RWPE1 (cell line): Measurements from ENCODE around the gene GTPBP6.
"Not testable (repeated sequence)": the region's sequence is repeated elsewhere in the genome, so short reads cannot be mapped to it uniquely, and the experiment has no call there.

Experiments used
- CTCF ChIA-PET: fragments of 350-600 bp; sonication (Branson Sonifier 250); formaldehyde crosslinking; extraction: SDS; loops from one replicate; lab custom pipeline; 2021; lab: Yijun Ruan, JAX
- POLR2A ChIA-PET: fragments of 400-600 bp; formaldehyde crosslinking; extraction: SDS; loops from one replicate; lab custom pipeline; 2020; ENCODE audit warnings: antibody characterized with exemption; ENCODE audit not compliant: low non-redundant PET; lab: Yijun Ruan, JAX
- DNase-seq: peaks from one replicate; pipeline ENCODE4 v3.0.0; 2012; ENCODE audit warnings: low spot score
- H3K27ac ChIP-seq: fragments of 450-650 bp; 2 replicates; pipeline ENCODE4 v1.5.1; 2017
- TF ChIP-seq, protein P1 (sequence below): fragments of 450-650 bp; conservative IDR thresholded peaks from 2 replicates; pipeline ENCODE4 v1.5.1; 2017; ENCODE audit warnings: low read depth, mild to moderate bottlenecking

The GTPBP6 gene

DNA sequence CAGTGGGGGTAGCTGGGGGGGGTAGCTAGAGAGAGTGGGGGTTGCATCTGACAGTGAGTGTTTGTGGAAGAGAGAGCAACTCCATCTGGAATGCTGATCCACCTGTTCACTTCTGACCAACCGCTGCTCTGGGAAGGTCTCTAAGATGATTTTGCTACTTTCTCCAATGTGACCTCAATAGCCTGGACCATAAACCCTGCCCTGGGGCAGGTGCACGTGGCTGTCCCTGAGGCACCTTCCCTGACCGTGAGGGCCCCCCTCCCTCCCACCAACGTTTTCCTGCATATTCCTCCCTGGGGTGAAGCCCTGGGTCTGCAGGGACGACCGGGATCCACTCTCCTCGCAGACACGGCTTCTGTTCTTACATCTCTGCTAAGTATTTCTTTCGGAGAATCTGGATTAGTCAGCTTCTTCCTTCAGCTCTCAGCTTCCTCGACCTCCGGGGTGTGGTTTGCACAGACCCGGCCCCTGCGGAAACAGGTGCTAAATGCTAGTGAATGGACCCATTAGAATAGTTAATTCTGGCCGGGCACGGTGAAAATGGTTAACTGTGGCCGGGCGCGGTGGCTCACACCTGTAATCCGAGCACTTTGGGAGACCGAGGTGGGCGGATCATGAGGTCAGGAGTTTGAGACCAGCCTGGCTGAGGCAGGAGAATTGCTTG, 58.8 kb downstream of the GTPBP6 start:
- CTCF ChIA-PET: no interaction called here
- no peak overlapping the region for H3K27ac ChIP-seq
- POLR2A ChIA-PET: no interaction called here
- TF ChIP-seq, protein P1, sequence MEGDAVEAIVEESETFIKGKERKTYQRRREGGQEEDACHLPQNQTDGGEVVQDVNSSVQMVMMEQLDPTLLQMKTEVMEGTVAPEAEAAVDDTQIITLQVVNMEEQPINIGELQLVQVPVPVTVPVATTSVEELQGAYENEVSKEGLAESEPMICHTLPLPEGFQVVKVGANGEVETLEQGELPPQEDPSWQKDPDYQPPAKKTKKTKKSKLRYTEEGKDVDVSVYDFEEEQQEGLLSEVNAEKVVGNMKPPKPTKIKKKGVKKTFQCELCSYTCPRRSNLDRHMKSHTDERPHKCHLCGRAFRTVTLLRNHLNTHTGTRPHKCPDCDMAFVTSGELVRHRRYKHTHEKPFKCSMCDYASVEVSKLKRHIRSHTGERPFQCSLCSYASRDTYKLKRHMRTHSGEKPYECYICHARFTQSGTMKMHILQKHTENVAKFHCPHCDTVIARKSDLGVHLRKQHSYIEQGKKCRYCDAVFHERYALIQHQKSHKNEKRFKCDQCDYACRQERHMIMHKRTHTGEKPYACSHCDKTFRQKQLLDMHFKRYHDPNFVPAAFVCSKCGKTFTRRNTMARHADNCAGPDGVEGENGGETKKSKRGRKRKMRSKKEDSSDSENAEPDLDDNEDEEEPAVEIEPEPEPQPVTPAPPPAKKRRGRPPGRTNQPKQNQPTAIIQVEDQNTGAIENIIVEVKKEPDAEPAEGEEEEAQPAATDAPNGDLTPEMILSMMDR: no peak
- DNase-seq: no peak

DNA sequence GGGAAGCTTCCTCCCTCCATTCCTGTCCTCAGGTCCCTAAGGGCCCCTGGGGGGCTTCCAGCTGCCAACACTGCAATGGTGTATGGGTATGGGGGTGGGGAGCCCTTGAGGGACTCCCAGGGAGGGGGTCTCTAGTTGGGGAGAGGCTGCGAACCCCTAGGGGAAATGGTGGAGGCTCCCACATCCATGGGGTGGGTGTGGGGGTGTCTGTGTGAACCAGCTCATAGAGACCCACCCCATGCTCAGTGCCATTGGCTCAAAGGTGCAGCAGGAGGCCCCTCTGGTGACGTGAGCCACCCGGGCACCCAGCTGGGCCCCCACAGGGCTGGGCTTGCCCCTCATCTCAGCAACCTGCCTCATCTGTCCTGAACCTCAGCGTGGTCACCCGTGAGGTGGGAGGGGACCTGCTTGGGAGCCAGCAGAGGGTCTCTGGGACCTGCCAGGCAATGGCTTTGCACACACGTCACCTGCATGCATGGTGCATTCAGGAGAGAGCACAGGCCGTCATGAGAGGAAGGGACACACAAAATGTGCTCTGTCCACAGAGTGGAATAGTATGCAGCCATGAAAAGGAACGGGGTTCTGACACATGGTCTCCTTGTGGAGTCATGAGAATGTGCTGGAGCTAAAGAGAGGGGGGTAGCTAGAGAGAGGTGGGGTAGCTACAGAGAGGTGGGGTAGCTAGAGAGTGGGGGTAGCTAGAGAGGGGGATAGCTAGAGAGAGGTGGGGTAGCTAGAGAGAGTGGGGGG, 60.1 kb downstream of the GTPBP6 start:
- H3K27ac ChIP-seq: no peak overlapping the region
- CTCF ChIA-PET: no interaction called here
- no peak for DNase-seq
- POLR2A ChIA-PET: no interaction called here
- TF ChIP-seq, protein P1: no peak

DNA sequence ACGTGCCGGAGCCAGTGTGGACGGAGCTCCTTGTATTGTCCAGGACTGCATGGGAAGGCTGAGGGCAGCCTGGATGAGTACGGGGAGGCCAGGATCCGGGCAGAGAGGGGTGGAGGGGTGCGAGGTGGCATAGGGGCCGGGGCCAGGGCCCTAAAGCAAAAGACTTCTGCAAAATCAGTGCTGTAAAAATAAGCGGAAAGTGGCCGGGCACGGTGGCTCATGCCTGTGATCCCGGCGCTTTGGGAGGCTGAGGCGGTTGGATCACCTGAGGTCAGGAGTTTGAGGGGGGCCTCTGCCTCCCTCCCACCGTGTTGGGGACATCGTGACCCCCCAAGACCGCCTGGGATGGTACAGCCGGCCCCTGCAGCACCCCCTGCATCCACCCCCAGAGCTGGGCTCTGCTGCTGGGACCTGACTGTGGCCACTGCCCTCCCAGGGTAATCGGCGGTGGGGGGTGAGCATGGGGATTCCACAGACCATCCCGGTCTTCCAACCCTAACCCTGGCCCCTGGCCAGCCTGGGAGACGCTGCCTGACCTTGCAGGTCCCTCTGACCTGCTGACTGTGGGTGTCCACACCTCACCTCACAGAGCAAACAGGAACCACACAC, 60.8 kb downstream of the GTPBP6 start:
- ChIA-PET CTCF (no interaction called here), POLR2A (no interaction called here)
- TF ChIP-seq, protein P1: no peak
- H3K27ac ChIP-seq: no peak overlapping the region
- no peak for DNase-seq

DNA sequence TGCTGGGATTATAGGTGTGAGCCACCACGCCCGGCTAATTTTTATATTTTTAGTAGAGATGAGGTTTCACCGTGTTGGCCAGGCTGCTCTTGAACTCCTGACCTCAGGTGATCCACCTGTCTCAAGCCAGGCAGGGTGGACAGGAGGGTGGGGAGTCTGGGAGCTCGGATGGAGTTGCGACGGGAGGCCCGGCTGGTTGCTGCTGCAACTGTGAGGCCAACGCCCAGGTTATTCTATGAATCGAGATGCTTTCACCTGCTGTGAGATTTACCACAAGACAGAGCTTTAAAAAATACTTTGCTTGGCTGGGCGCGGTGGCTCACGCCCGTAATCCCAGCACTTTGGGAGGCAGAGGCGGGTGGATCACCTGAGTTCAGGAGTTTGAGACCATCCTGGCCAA, 61.5 kb downstream of the GTPBP6 start:
- H3K27ac ChIP-seq, CTCF ChIA-PET, DNase-seq, POLR2A ChIA-PET: not testable (repeated sequence)

DNA sequence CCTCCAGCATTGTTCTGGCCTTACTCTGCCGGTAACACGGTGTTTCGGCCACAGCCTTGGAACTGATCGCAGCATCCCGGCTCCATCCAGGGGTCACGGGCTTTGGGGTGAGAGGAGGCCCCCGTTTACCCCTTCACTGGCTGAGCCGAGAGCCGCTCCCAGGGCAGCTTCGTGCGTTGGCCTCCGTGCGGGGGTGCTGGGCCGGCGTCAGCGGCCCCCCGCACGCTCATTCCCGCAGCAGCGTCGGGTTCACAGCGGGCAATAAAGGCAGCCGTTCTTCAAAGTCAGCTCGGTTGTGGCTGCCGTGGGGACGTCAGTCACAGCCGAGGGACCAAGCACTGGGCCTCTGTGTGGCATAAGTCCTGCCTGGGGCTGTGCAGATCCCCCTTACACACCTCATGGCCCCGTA, 62.7 kb downstream of the GTPBP6 start:
- TF ChIP-seq, protein P1: no peak

More for the DNA sequence above, 62.7 kb downstream of the GTPBP6 start:
- POLR2A ChIA-PET: no interaction called here
- DNase-seq: no peak
- CTCF ChIA-PET: no interaction called here
- no peak overlapping the region for H3K27ac ChIP-seq
